Stimulated activated naive B cell treated with anti-CD40 and anti-IgM and Interleukin-4, amounts not matched to agents 10 μg/mL and 1 μg/mL and 100 μg/mL, for 72 hours (primary cell): ENCODE results near the gene VAV2.

Source experiments
- ATAC-seq, 2 donors: fragments of 150-1000 bp; cut with Tn5 transposase; replicated peaks; 2 replicates each; pipeline ENCODE4 v1.10.0; 2021; ENCODE audit warnings: moderate library complexity in 1 of 2
- DNase-seq: peaks from one replicate; pipeline ENCODE4 v3.0.0; 2021
- H3K27ac Mint-ChIP-seq: one replicate; pipeline ENCODE4 v1.8.0; 2022; ENCODE audit warnings: mild to moderate bottlenecking, mixed read lengths
- H3K27me3 Mint-ChIP-seq, 2 donors: one replicate each; pipeline ENCODE4 v1.8.0; 2022; ENCODE audit warnings: mixed read lengths in 2 of 2
- H3K36me3 Mint-ChIP-seq, 2 donors: one replicate each; pipeline ENCODE4 v1.8.0; 2022; ENCODE audit warnings: mixed read lengths in 2 of 2, mild to moderate bottlenecking in 1 of 2
- H3K4me1 Mint-ChIP-seq, 2 donors: one replicate each; pipeline ENCODE4 v1.8.0; 2022; ENCODE audit warnings: mixed read lengths in 2 of 2, mild to moderate bottlenecking in 1 of 2
- H3K4me3 Mint-ChIP-seq, 2 donors: one replicate each; pipeline ENCODE4 v1.8.0; 2022; ENCODE audit warnings: mild to moderate bottlenecking in 2 of 2, mixed read lengths in 2 of 2, moderate library complexity in 1 of 2
- H3K9me3 Mint-ChIP-seq, 2 donors: one replicate each; pipeline ENCODE4 v1.8.0; 2022; ENCODE audit warnings: mixed read lengths in 2 of 2, mild to moderate bottlenecking in 1 of 2

VAV2 gene

GRCh38 chr9:133918111-133918813 is 73.9 kb downstream of the VAV2 start:
- Mint-ChIP-seq H3K27me3 (no peaks in the 10 kb centered on the region), H3K9me3 (no peaks in the 10 kb centered on the region), H3K4me1 (peaks cover 42 to 93% of the 10 kb centered on the region in 2 donors), H3K27ac (peak overlapping the region; percentile 90), H3K4me3 (peak overlapping the region; percentile 8), H3K36me3 (peaks cover 21 to 41% of the 10 kb centered on the region in 2 donors)
- no peak for DNase-seq
- ATAC-seq = peak in 1 of 2 donors; percentile 31

DNA sequence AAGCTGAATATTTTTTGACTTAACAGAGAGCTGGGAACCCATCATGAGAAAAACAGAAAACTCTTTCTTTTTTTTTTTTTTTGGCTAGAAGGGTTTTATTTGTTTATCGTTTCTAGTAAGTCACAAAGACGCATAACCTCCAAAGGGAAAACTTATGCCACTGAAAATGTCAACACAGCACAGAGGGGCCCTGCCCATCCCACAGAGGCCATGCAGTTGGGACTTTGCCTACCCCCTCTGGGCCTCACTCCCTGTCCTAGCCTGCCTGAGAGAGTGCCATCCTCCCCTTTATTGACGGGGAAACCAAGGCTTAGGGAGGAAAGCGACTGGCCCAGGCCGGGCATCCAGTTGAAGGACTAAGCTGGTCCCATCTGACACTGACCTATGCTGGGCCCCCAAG is 74.7 kb downstream of the VAV2 start:
- Mint-ChIP-seq H3K27ac (no peak overlapping the region), H3K27me3 (no peaks in the 10 kb centered on the region), H3K4me1 (peaks cover 43 to 93% of the 10 kb centered on the region in 2 donors), H3K36me3 (peaks cover 20 to 38% of the 10 kb centered on the region in 2 donors), H3K9me3 (no peaks in the 10 kb centered on the region), H3K4me3 (no peak overlapping the region)
- no peak for ATAC-seq
- DNase-seq = no peak

DNA sequence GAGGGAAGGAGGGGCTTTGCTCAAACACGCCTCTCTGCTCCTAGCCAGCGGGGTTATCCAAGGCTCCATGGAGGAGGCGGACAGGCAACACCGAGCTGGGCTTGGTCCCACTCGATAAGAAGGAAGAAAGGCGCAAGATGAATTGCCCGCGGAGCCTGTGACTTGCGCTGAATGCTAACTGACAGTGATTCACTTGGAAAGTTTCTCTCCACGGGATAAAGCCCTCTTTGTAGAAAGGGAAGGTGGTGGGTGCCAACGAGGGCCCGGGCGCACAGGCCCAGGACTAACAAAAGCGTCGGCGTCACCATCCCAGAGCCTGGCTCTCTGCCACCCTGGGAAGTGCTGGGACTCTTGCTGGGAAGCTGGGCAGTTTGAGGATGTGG is 76.0 kb downstream of the VAV2 start:
- peaks cover 46 to 94% of the 10 kb centered on the region in 2 donors for H3K4me1 Mint-ChIP-seq
- H3K36me3 Mint-ChIP-seq = peaks cover 26 to 38% of the 10 kb centered on the region in 2 donors
- no peak overlapping the region for H3K4me3 Mint-ChIP-seq
- H3K9me3 Mint-ChIP-seq = no peaks in the 10 kb centered on the region
- H3K27me3 Mint-ChIP-seq = no peaks in the 10 kb centered on the region
- no peak for ATAC-seq
- DNase-seq = no peak
- H3K27ac Mint-ChIP-seq = no peak overlapping the region

- Mint-ChIP-seq H3K36me3 (peaks cover 31 to 43% of the 10 kb centered on the region in 2 donors), H3K27ac (peak overlapping the region; percentile 56), H3K4me1 (peaks cover 49 to 94% of the 10 kb centered on the region in 2 donors), H3K9me3 (no peaks in the 10 kb centered on the region), H3K27me3 (no peaks in the 10 kb centered on the region), H3K4me3 (no peak overlapping the region)
- no peak for ATAC-seq
- no peak for DNase-seq
Observed at GRCh38 chr9:133915534-133916158, 76.5 kb downstream of the VAV2 start.

- no peak for ATAC-seq
- Mint-ChIP-seq H3K36me3 (peaks cover 31 to 50% of the 10 kb centered on the region in 2 donors), H3K4me1 (peaks cover 53 to 93% of the 10 kb centered on the region in 2 donors), H3K27me3 (no peaks in the 10 kb centered on the region), H3K4me3 (peak overlapping the region in 1 of 2 donors; percentile 36), H3K27ac (peak overlapping the region; percentile 71), H3K9me3 (no peaks in the 10 kb centered on the region)
- no peak for DNase-seq
Observed at GRCh38 chr9:133914442-133915342, 77.4 kb downstream of the VAV2 start.

DNA sequence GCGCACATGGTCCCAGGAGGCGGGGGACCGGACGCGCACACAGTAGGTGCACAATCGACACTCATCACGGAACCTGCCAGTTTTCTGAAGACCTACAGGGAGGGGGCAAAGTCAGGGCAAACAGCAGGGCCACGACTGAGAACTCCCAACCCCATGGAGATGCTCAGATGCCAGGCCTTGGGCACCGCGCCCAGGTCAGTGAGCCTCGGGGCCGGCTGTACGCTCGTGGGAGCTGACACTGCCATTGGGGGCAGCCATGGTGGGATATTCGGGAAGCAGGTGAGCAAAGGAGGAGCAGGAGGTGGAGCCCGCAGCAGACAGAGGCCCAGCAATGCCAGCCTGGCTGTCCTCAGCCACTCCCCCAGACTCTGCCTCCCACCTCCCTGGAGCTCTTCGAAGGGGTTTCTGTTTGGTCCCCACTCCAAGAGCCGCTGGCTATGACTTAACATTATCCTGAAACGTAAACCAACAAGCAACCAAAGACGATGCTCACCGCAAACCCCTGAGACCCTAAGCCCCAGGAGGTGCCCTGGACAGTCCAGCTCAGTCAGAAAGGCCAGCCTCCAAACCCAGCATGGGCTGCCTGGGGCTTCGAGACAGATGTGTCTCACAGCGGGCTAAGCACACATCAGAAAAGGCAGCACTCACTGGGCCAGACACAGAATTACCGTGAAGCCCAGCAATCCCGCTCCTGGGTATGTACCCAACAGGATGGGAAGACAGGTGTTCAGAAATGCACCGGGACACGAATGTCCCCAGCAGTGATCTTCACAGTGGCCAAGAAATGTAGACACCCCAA is 78.4 kb downstream of the VAV2 start:
- no peak overlapping the region for H3K27ac Mint-ChIP-seq
- H3K27me3 Mint-ChIP-seq = no peaks in the 10 kb centered on the region
- H3K9me3 Mint-ChIP-seq = no peaks in the 10 kb centered on the region
- ATAC-seq = no peak
- peaks cover 55 to 96% of the 10 kb centered on the region in 2 donors for H3K4me1 Mint-ChIP-seq
- no peak for DNase-seq
- H3K4me3 Mint-ChIP-seq = no peak overlapping the region
- peaks cover 29 to 49% of the 10 kb centered on the region in 2 donors for H3K36me3 Mint-ChIP-seq

DNA sequence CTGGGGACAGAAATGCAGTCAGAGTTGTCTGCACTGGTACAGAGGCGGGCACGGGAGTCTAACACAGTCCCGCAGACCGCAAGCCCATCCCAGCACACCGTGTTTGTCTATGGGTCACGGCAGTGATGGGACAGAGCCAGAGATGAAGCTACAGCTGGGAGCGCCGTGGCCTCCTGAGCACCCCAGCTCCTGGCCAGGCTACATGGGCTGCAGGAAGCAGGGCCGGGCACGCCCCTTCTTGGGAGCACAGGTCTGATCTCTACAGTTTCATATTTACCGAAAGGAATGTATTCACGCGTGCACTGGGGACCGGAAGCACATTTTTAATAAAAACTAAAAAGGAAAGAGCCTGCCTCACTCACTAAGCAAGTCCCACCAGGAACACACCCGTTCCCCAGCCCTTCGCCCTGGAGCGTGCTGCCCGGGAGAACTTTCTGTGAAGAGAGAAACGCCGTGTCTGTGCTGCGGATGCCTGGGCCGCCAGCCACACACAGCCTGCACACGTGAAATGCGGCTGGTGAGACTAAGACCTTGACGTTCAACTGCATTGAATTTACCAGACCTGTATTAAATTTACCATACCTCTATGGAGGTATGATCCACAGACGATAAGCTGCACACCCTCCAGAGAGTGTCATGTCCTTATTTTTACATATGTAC is 81.1 kb downstream of the VAV2 start:
- no peak overlapping the region for H3K27ac Mint-ChIP-seq
- DNase-seq (no peak), ATAC-seq (no peak)
- peaks cover 54 to 83% of the 10 kb centered on the region in 2 donors for H3K4me1 Mint-ChIP-seq
- H3K27me3 Mint-ChIP-seq = no peaks in the 10 kb centered on the region
- H3K4me3 Mint-ChIP-seq = no peak overlapping the region
- H3K36me3 Mint-ChIP-seq = peaks cover 30 to 47% of the 10 kb centered on the region in 2 donors
- no peaks in the 10 kb centered on the region for H3K9me3 Mint-ChIP-seq

GRCh38 chr9:133906932-133907910 is 84.9 kb downstream of the VAV2 start:
- peaks cover 46 to 84% of the 10 kb centered on the region in 2 donors for H3K4me1 Mint-ChIP-seq
- no peak for DNase-seq
- H3K27me3 Mint-ChIP-seq = no peaks in the 10 kb centered on the region
- peak overlapping the region; percentile 59 for H3K27ac Mint-ChIP-seq
- no peak overlapping the region for H3K4me3 Mint-ChIP-seq
- H3K36me3 Mint-ChIP-seq = peaks cover 26 to 49% of the 10 kb centered on the region in 2 donors
- no peak for ATAC-seq
- no peaks in the 10 kb centered on the region for H3K9me3 Mint-ChIP-seq

DNA sequence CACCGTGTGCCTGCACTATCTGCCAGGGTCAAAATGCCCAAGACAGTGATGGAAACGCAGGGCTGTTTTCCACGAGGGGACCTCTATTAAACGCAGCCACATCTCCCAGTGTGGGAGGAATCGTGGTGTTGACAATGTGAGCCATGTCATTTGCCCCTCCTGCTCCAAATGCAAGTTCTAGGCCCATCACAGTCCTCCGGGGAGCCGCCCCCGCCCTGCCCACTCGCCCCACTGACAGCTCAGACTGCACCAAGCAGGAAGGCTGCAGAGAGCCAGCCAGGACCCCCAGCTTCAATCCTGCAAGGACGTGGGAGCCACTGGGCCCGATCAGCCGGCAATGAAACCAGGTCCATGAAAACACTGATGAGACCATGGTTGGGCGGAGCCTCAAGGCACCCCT is 85.9 kb downstream of the VAV2 start:
- H3K36me3 Mint-ChIP-seq = peaks cover 19 to 48% of the 10 kb centered on the region in 2 donors
- H3K4me1 Mint-ChIP-seq = peaks cover 49 to 84% of the 10 kb centered on the region in 2 donors
- H3K9me3 Mint-ChIP-seq = no peaks in the 10 kb centered on the region
- H3K27ac Mint-ChIP-seq = peak overlapping the region; percentile 5
- H3K4me3 Mint-ChIP-seq = no peak overlapping the region
- H3K27me3 Mint-ChIP-seq = no peaks in the 10 kb centered on the region
- DNase-seq (no peak), ATAC-seq (no peak)

DNA sequence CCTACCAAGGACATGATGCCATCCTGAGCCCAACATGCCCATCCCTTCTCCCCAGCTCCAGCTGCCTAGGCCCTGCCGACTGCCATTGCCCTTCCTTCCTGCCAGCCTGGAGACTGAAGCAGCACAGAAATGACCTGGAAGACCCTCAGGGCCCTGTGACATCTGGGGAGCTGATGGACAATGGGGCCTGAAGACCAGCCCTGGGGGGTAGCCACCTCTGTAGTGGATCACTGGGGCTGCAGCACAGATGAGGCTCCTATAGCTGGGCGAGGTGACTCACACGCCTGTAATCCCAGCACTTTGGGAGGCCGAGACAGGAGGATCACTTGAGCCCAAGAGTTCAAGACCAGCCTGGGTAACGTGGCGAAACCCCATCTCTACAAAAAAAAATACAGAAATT is 86.6 kb downstream of the VAV2 start:
- Mint-ChIP-seq H3K36me3 (peaks cover 14 to 42% of the 10 kb centered on the region in 2 donors), H3K4me3 (no peak overlapping the region), H3K4me1 (peaks cover 50 to 85% of the 10 kb centered on the region in 2 donors), H3K27me3 (no peaks in the 10 kb centered on the region), H3K9me3 (no peaks in the 10 kb centered on the region), H3K27ac (peak overlapping the region; percentile 14)
- ATAC-seq (no peak), DNase-seq (no peak)

GRCh38 chr9:133904346-133905090 is 87.6 kb downstream of the VAV2 start:
- DNase-seq (no peak), ATAC-seq (no peak)
- H3K4me1 Mint-ChIP-seq = peaks cover 50 to 85% of the 10 kb centered on the region in 2 donors
- peaks cover 14 to 33% of the 10 kb centered on the region in 2 donors for H3K36me3 Mint-ChIP-seq
- H3K4me3 Mint-ChIP-seq = no peak overlapping the region
- H3K27me3 Mint-ChIP-seq = no peaks in the 10 kb centered on the region
- no peaks in the 10 kb centered on the region for H3K9me3 Mint-ChIP-seq
- peak overlapping the region; percentile 75 for H3K27ac Mint-ChIP-seq
